BE2C (cell line): ENCODE results near the gene PSMB8.
"Not testable (repeated sequence)": the region's sequence is repeated elsewhere in the genome, so short reads cannot be mapped to it uniquely, and the experiment has no call there.

ENCODE experiments used
- DNase-seq: peaks from one replicate; pipeline ENCODE4 v3.0.0-alpha.2; 2020
- H3K27me3 ChIP-seq: fragments of 250-450 bp; sonication (Bioruptor Pico); 2 replicates; pipeline ENCODE4 v1.5.1; 2020; ENCODE audit warnings: mild to moderate bottlenecking
- H3K36me3 ChIP-seq: fragments of 250-450 bp; sonication (Bioruptor Pico); 2 replicates; pipeline ENCODE4 v1.5.1; 2020; ENCODE audit warnings: mild to moderate bottlenecking
- H3K4me1 ChIP-seq: fragments of 250-450 bp; sonication (Bioruptor Pico); 2 replicates; pipeline ENCODE4 v1.5.1; 2020
- H3K4me3 ChIP-seq: 2 replicates; pipeline ENCODE4 v1.5.1; 2011; ENCODE audit warnings: low read depth, low read length
- H3K9me3 ChIP-seq: fragments of 250-450 bp; sonication (Bioruptor Pico); 2 replicates; pipeline ENCODE4 v1.5.1; 2020
- TF ChIP-seq, protein P1 (sequence below): IDR thresholded peaks from 2 replicates; pipeline ENCODE4 v1.5.1; 2012; ENCODE audit warnings: mild to moderate bottlenecking, low read depth, low read length

The PSMB8 gene

DNA sequence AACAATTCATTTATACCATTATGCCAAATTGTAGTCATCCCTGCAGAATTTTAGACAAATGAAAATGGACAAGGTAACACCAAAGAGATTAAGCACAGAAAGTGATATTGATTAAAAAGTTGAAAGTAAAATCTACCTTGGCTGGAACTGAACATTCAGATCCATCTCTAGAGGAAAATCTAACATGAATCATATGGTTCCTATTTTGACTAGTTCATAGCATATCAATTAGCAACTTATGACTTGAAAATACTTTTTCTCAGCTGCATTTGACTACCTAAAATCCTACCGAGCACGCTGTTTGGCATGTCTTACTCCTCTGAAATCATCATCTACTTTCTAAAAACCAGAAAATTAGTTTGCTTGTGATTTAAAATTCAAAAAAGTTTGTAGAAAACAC, 32.8 kb upstream of the PSMB8 start:
- DNase-seq = no peak
- peaks cover 43% of the 10 kb centered on the region for H3K27me3 ChIP-seq
- H3K4me1 ChIP-seq = no peaks in the 10 kb centered on the region
- no peak overlapping the region for H3K4me3 ChIP-seq
- H3K9me3 ChIP-seq = no peaks in the 10 kb centered on the region
- no peaks in the 10 kb centered on the region for H3K36me3 ChIP-seq
- TF ChIP-seq, protein P1, sequence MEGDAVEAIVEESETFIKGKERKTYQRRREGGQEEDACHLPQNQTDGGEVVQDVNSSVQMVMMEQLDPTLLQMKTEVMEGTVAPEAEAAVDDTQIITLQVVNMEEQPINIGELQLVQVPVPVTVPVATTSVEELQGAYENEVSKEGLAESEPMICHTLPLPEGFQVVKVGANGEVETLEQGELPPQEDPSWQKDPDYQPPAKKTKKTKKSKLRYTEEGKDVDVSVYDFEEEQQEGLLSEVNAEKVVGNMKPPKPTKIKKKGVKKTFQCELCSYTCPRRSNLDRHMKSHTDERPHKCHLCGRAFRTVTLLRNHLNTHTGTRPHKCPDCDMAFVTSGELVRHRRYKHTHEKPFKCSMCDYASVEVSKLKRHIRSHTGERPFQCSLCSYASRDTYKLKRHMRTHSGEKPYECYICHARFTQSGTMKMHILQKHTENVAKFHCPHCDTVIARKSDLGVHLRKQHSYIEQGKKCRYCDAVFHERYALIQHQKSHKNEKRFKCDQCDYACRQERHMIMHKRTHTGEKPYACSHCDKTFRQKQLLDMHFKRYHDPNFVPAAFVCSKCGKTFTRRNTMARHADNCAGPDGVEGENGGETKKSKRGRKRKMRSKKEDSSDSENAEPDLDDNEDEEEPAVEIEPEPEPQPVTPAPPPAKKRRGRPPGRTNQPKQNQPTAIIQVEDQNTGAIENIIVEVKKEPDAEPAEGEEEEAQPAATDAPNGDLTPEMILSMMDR = no peak

- H3K36me3 ChIP-seq, DNase-seq, H3K4me1 ChIP-seq, H3K9me3 ChIP-seq, H3K4me3 ChIP-seq: not testable (repeated sequence)
- H3K27me3 ChIP-seq = peaks cover 33% of the 10 kb centered on the region
Measured at GRCh38 chr6:32873947-32874346, 30.1 kb upstream of the PSMB8 start.

DNA sequence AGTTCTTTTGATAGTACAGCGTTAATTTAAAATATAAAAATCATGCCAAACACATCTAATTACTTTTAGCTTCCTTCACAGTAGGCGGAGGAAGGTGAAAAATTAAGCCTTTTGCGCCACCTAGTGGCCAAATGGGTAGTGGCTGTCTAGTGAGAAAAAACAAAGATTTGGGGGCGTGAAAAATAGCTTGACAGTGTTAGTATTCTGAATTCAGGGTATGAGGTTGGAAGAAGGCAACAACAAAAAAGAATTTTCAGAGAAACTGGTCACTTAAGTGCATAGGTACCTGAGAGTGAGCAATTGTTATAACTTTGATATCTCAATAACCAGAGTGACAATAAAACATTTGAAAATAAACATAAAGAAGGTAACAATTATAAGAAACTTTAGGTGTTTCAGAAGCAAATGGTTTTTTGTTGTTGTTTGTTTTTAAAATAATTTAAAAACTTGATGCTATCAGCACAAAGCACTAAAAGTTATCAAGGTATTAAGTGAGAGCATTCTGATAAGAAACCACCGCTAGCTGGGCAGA, 24.5 kb upstream of the PSMB8 start:
- TF ChIP-seq, protein P1 = peak; percentile 91
- DNase-seq = peak; percentile 77
- Histone ChIP-seq H3K36me3 (no peaks in the 10 kb centered on the region), H3K9me3 (no peaks in the 10 kb centered on the region), H3K4me1 (peaks cover 3% of the 10 kb centered on the region; the same call in 1 of the 2 replicates), H3K27me3 (peaks cover 67% of the 10 kb centered on the region), H3K4me3 (no peak overlapping the region)

DNA sequence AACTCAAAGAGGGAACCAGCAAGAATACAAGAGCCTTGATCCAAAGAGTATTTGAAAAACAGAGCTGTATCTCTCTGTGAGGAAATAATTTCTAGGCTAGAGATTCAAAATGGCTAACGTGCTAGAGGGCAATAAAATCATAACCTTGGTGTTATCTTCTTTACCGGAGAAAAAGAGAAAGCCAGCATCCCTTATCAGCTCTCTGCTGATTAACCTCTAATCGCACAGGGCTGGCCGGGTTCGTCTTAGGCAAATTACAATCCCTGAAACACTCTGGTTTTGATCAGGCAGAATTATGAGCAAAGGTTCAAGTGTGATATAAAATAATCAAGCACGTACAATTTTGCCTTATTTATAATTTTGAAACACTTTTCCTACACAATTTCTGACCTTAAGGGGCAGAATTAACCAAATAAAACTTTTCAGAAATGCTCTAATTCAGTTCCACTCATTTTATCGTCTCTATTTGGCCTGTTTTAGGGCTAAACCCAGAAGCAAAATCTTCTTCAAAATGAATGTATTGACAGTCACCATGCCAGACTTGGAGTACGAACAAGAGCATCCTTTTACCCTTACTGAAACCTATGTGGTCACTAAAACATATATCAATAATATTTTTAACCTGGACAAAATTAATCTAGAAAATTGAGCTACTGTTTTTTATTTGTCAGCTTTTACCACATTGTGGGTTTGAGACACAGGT, 23.9 kb upstream of the PSMB8 start:
- no peak for DNase-seq
- no peak overlapping the region for H3K4me3 ChIP-seq
- peaks cover 71% of the 10 kb centered on the region for H3K27me3 ChIP-seq
- no peaks in the 10 kb centered on the region for H3K9me3 ChIP-seq
- no peaks in the 10 kb centered on the region for H3K36me3 ChIP-seq
- TF ChIP-seq, protein P1 = no peak
- H3K4me1 ChIP-seq = peaks cover 3% of the 10 kb centered on the region; the same call in 1 of the 2 replicates

DNA sequence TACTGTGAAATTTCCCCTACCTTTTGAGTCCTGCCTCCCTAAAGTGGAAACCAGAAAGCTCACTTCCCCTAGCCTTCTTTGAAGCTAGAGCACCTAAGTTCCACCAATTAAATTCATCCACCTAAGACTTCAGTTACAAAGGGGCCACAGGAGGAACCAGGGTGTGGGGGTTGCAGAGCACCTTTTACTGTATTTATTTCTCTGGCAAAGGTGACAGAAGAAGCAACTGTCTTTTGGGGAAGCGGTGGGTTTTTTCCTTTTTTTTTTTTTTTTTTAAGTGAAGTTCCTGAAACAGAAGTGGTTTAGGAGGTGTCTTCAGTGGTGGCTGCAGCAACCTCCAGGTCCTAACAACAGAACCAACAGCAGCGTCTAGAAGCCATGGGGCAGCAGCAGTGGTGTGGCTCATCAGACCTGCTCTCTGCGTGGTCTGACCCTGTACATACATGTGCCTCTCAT, 23.2 kb upstream of the PSMB8 start:
- Histone ChIP-seq H3K27me3 (peaks cover 75% of the 10 kb centered on the region), H3K4me1 (peaks cover 3% of the 10 kb centered on the region; the same call in 1 of the 2 replicates), H3K4me3 (no peak overlapping the region), H3K36me3 (no peaks in the 10 kb centered on the region), H3K9me3 (no peaks in the 10 kb centered on the region)
- DNase-seq = no peak
- TF ChIP-seq, protein P1 = no peak

GRCh38 chr6:32865724-32866443, 22.0 kb upstream of the PSMB8 start:
- peaks cover 3% of the 10 kb centered on the region for H3K4me1 ChIP-seq
- TF ChIP-seq, protein P1 = no peak
- no peaks in the 10 kb centered on the region for H3K36me3 ChIP-seq
- no peaks in the 10 kb centered on the region for H3K9me3 ChIP-seq
- H3K27me3 ChIP-seq = peaks cover 77% of the 10 kb centered on the region
- H3K4me3 ChIP-seq = no peak overlapping the region
- no peak for DNase-seq
